Activated gamma-delta T cell treated with Interleukin-2 at 50 U/mL for 16 hours (primary cell): Measurements from ENCODE around the gene MCM3AP.

Experiments
- DNase-seq: peaks from one replicate; pipeline ENCODE4 v3.0.0-alpha.2; 2020

Gene MCM3AP

DNA sequence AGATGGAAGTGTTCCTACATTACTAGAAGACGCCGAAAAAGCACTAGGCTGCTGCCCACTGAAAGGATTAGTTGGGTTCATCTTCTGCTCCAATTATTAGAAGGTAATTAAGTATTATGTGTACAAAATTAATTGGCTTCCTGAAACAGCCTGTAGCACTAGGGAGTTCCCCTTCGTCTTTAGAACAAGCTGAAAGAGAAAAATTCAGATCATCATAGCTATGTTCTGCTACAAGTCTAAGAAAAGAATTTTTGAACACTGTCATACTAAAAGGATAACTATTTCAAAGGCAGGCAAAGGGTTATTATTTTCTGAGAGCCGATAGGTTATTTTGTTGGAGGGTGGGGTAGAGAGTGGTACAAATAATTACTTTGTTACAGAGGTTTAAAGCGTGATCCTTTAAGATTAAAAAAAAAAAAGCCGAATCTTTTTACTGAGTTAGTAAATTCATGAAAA is at the start of gene MCM3AP:
Gene MCM3AP, minus strand, starts transcription at position 406 of the 456 bp plus-strand sequence. Its CDS starts 325 bp downstream, at position 81.
- no peak for DNase-seq

DNA sequence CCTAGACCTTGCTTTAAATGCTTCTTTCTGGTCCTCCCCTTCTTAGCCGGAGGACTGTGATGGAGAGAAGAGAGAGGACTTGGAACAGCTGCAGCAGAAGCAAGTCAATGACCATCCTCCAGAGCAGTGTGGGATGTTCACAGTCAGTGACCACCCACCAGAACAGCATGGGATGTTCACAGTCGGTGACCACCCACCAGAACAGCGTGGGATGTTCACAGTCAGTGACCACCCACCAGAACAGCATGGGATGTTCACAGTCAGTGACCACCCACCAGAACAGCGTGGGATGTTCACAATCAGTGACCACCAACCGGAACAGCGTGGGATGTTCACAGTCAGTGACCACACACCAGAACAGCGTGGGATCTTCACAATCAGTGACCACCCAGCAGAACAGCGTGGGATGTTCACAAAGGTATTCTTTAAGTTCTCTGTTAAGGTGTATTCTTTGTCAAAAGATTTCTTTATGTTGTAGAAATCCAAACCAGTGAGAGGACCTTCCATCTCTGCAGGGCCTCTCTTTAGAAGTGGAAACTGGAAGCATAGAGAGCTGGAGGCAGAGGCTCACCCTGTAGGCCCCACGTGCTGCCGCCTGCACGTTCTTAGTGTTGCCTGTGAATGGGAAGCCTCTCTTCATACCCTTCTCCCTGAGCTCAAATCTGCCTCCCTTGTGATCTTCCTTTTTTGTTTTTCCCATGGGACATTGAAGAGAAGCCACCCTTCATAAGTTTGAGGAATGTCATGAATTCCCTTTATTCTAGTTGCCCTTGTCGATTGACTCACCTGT is 49.1 kb upstream of the MCM3AP start:
- DNase-seq, result no peak

DNA sequence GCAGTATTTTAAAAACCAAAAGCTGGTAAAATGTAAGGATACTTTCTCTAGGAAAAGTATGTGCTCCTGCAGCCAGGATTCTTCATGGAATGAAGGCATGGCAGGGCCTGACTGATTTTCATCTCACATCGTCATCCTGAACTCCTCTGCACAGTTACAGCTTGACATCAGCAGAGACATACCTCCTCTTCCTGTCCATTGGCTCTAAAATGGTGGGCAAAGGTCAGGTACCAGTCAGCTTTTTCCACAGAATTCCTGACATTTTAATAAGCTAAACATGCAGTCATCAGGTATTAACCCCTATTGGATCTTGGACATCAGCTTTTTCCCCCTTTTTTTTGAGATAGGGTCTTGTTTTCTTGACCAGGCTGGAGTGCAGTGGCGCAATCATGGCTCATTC is 44.4 kb upstream of the MCM3AP start:
- no peak for DNase-seq

DNA sequence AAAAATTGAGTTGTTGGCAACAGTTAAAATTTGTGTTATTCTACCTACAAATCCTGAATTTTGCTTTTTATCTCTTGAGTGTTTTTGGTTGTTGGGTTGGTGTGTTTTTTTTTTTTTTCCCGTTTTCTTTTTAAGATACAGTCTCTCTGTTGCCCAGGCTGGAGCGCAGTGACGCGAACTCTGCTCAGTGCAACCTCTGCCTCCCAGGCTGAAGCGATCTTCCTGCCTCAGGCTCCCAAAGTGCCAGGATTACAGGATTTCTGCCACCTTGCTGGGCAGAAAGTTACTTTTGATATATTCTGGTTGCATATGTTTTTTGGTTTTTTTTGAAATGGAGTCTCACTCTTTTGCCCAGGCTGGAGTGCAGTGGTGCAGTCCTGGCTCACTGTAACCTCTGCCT is 42.7 kb upstream of the MCM3AP start:
- no peak for DNase-seq

DNA sequence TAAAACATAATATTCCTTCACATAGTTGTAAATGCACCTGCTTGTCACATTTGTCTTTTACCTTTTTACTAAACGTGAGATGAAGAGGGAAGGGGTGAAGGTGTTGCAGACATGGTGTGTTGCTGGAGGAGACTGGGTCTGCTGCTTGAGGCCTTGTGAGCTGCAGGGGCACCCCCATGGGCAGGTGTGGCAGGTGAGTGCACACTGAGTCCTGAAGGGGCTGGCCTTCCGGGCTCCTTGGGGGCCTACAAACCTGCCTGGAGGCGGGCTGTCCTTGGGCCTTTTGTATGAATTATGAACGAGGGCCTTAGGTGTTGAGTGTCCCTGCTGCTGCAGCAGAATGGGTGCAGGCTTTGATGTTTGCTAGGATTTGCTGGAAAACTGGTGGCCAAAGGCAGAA is 42.3 kb upstream of the MCM3AP start:
- no peak for DNase-seq

DNA sequence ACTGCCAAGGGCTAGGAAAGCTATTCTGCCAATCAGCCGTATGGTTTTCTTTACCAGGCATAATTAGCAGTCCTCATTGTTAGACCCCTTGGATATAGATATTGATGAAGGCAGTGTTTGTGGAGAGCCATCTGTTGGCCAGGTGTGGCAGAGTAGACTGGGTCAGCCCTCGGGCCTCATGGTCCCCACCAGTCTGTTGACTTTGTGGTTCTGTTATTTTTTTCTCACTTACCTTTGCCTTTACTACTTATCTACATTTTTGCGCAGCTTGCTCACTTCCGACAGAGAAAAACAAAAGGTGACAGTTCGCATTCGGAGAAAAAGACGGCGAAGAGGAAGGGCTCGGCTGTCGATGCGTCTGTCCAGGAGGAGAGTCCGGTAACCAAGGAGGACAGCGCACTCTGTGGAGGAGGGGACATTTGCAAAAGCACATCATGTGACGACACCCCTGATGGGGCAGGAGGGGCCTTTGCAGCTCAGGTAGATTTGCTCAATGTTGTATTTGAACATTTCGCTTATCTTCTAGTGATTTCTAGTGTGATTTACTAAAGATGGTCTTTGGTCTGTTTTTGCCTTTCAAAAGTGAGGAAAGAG is 40.8 kb upstream of the MCM3AP start:
- no peak for DNase-seq

DNA sequence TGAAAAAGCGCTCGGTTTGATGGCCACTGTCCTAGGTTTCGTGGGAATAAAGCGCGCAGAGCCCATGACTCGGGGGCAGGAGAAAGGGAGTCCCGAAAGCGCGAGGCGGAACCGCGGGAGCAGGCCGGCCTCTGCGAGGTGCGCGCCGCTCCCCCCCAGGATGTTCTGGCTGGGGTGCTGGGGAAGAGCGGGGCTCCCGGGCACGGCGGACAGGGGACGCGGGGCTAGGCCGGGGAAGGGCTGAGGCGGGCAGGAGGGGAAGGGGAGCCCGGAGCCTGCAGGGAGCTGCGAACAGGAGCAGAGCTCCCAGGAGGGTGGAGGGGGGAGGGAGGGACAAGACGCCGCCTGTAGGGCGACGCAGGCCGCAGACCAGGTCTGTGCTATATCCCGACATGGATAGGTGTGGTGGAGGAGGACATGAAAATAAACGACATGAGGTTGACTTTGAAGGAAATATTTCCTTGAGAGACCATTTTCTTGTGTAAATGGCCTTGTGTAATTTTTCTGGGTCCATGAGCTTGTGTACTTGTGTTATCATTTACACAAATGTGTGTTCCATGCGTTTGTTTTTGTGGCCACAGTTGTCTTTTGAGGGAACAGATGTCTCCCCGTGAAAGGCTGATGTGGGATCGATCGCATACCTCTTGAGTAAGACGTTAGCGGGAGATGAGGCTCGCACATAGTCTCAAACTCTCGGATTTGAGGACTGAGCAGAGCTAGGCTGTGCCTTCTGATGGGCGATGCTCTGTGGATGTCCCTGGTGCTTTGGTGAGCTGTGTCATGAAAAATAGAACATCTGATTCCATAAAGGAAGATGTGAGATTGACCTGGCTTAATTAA is 39.9 kb upstream of the MCM3AP start:
- DNase-seq, result peak; percentile 19

DNA sequence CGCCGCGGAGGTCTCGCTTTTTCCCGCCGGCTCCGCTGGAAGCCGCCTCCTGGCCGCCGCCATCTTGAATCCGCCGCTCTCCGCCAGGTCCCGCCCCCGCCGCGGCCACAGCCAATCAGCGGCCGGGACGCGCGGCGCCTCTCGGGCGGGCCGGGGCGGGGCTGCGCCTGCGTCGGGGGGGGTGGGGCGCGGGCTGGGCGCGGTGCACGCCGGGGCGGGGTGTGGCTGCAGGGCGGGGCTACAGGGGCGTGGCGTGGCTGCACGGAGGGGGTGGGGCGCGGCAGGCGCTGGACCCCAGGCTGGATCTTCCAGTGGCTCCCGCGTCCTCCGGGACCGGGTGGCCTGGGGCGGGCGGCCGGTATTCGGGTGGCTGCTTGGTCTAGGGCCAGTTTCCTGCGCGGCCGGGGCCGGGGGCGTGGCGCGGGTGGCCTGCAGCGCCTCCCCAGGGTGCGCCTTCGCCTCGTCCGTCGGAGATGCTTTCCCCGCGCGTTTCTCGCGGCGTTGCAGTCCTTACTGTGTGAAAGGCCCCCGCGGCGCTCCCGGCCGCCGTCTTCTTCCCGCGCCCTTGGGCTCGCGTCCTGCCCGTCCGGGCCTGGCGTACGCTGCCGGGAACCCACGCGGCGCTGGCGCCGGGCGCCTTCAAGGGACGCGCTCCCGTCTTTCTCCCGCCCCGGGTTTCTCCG is 39.1 kb upstream of the MCM3AP start:
- DNase-seq, result peak; percentile 84

DNA sequence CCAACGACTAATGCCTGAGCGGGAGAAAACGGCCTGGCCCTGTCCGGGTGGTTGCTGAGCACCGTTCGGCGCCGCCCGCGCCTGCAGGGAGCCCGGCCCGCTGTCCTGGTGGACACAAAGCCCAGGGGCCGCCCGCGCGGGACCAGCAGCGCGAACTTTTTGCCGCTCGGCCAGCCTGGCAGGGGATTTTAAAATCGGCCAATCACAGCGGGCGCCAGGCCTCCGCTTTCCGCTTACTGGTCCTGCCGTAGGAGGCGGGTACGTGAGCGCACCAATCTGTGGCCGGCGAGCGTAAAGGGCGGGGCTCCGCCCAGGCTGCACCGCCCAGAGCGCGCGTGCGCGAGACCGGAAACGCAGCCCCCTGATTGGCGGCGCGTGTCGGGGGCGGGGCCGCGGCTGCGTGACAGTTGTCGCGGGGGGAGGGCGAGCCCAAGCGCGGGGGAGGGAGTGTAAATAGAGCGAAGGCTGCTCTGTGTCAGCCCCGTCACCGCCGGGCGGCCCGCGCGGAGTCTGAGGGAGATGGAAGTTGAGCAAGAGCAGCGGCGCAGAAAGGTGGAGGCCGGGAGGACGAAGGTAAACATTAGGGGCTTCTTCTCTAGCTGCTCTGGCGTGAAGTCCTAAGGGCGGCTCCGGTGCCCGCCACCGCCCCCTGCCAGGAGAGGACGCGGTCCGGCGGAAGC is 38.4 kb upstream of the MCM3AP start, which contains the start of the genes C21orf58 and PCNT:
Gene C21orf58, minus strand, starts transcription at position 161 of the 680 bp plus-strand sequence. CDS start 1,132 bp downstream, outside the sequence.
Gene PCNT, plus strand, starts transcription at position 447 of the 680 bp plus-strand sequence. Its CDS starts 73 bp downstream, at position 520.
- DNase-seq, result peak; percentile 96

DNA sequence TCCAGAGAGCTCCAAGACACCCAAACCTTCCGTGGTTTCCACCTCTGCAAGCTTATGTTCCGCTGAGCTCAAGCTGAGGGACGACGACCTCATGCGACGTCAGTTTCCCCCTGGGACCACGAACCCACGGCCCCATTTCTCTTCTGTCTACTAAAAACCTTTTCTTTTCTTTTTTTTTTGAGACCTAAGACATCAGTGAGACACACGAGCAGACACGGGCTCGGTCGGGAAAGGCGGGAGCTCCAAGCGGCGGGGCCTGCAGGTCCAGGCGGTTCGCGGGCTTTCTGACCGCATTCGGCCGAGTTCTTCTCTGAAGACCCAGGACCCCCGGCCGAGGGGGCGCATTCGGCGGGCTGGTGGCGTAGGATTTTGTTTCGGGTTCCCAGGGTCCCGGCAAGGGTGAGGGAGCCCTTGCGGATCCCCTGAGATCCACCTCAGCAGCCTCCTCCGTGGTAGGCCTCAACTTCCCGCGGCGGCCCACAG is 37.9 kb upstream of the MCM3AP start:
- no peak for DNase-seq

DNA sequence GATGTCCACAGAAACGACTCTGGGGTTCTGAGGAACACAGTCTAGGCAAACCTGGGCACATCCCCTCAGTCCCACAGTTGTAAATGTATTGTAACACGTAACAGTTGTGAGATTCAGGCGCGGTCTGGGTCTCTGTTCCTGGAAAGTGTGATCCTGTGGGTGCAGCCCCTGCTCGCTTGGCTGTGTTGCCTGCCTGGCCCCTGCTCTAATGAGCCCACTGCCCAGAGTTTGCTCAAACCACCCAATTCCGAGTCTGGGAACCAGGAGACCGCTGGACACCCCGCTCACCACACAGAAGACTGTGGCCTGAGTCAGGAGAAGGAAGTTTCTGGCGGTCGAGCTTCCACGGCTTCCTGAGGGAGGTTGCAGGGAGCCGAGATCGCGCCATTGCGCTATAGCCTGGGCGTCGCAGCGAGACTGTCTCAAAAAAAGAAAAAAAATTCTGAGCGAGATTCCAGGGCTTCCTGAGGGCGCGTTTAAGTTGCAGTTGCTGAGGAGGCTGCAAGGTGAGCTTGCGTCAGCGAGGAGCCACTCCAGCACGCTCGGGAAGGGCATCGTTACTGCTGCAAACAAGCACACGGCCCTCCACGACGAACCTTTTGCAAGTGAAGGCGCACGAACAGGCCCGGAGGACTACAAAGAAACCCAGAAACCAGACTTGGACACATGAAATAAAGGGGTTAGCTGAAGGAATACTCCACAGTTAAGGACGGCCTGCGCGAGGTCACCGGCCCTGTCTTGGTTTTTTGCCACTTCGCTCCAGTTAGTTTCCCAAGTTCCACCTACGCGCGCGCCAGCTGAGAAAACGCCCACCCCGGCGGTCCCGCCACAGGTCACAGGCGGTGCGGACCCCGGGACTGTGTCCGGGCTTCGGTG is 37.2 kb upstream of the MCM3AP start:
- DNase-seq, result no peak

DNA sequence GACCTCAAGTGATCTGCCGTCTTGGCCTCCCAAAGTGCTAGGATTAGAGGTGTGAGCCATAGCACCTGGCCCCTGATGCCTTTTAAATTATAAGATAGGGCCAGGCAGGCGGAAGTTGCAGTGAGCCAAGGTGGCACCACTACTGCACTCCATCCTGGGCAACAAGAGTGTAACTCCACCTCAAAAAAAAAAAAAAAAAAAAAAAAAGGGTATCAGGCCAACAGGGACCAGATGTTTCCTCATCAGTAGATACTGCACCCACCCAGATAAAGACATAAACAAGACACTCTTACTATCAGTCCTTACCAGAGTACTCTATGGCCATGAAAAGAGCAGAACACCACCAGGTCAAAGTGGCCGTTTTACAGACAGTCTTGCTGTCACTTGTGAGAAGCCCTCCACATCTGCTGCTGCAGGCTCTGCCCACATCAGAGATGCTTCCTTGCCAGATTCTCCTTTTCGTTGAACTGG is 35.0 kb upstream of the MCM3AP start:
- no peak for DNase-seq

DNA sequence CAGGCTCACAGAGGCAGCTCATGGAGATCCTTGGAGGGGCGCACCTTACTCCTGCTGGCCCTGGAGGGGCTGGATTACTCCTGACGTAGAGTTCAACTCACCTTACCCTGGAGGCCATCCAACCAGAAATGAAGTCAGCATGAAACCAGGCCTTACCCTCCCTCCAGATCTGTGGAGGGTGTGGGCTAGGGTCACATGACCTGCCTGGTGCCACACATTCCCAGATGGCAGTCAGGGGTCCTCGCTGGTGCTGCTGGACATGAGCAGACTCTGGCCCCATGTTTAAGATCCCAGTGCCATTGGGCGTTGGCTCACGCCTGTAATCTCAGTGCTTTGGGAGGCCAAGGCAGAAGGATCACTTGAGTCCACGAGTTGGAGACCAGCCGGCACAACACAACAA is 33.8 kb upstream of the MCM3AP start:
- DNase-seq, result no peak

DNA sequence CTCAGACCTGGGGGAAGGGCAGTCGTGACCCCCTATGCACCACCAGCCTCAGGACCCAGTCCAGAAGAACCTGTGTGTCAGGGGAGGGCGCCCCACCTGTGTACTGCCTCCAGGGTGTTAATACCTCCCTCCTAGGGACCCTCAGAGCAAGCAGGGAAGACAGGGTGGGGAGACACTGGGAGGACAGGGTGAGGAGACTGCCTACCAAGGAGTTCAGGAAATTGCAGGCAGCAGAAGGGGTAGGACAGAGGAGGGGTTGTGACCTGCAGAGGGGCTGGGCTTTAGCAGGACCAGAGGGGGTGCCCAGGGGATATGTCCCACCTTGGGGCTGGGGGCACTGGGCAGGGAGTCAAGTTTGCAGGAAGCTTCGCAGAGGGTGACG is 33.0 kb upstream of the MCM3AP start:
- no peak for DNase-seq

DNA sequence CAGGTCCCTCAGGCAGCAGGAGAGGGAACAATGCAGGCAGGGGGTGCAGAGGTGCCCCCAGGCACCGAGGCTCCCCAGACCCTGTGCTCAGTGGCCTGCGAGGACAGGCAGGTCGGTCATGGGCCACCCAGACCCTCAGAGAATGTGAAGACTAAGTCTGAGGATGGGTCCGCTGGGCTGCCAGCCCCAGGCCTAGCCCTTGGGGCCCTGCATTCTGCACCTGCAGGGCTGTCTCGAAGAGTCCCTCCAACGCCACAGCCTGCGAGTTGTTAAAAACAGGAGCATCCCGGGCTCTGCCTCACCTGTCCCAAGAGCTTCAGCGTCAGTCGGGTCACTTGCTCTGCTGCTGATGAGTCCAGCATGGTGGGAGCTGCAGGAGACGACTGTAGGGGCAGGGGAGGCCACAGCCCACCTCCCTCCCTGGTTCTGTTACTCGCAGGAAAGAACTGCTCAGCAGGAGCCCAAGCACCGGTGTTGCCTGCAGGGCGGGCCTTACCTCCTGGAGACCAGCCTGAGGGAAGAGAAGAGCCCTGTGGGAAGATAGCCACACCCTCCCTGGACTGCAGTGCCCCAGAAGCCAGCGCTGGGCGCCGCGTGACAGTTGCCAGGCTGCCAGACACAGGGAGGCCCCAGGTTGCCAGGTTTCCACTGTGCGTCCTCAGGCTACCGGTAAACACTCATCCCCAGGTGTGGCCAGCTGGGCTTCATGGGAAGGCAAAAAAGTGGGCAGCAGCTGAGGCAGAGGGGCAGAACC is 32.5 kb upstream of the MCM3AP start:
- no peak for DNase-seq

DNA sequence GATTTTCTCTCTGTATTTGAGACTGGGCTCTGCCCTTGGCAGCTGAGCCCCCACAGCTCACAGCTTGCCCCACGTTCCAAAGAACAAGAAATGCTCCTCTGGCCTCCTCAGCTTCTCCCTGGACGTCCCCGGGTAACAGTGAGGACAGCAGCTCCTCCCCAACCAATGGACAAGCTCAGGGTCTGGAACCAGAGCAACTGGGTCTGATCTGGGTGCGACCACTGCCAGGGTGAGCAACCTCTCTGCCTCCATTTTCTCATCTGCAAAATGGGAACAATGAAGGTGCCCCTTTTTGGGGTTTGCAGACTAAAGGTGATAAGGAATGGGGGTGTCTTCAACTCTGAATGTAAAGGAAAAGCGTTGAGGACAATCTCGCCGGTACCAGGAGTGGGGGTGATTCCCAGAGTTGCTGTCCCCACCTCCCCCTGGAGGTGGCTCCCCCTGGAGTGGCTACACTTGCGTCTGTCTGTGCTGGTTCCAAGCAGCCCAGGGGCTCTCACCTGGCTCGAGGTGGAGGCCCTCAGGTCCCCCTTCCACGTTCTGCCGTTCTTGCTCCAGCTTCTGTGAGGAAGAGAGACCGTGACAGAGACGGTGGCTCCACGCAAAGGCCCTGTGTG is 31.4 kb upstream of the MCM3AP start:
- DNase-seq, result no peak

DNA sequence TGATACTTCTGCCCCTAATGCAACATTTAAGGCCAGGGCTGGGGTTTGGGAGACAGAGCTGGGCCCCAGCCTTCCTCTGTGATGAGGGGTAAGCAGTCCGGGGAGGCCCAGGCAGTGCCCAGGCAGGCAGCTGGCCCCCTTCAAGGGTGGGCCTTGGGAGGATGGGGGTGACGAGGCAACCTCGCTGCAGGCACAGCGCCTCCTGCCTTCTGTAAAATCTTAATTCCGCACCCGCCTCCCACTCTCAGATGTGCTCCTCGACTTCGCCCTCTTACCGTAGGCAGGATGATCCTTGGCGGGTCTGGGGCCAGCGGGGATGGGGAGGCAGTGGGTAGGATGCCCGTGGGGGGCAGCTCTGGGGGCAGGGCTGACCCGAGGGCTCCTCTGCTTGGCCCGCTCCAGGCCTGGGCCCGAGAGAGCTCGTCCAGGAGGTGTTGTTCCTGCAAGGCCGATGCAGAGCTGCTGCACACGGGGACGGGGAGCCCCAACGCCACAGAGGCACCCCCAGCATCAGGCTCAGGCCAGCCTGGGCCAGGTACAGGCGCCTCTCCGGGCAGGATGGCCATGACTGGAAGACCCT is 29.1 kb upstream of the MCM3AP start:
- no peak for DNase-seq

DNA sequence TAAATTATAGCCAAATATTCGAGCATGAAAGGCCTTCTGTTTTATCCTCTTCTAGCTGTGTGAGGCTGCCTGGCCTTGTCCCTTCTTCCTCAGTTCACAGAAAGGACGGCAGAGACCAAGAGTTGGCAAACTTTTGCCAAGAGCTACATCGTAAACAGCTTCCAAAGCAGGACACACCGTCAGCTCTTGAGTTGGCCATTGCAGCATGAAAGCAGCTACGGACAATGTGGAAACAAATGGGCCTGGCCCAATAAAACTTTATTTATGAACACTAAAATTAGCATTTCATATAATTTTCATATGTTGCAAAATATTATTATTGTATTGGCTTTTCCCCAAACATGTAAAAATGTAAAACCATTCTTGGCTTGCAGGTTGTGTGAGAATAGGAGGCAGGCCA is 27.5 kb upstream of the MCM3AP start:
- DNase-seq, result no peak

DNA sequence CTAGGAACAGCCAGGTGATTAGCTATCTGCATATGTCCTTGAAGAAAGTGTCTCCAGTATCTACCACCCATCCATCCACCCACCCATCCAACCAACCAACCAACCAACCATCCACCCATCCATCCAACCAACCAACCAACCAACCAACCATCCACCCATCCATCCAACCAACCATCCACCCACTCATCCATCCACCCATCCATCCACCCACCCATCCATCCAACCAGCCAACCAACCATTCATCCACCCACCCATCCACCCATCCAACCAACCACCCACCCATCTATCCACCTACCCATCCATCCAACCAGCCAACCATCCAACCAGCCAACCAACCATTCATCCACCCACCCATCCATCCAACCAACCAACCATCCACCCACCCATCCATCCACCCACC is 26.2 kb upstream of the MCM3AP start:
- no peak for DNase-seq
